ENCODE results near the gene ZBTB38.

DNA sequence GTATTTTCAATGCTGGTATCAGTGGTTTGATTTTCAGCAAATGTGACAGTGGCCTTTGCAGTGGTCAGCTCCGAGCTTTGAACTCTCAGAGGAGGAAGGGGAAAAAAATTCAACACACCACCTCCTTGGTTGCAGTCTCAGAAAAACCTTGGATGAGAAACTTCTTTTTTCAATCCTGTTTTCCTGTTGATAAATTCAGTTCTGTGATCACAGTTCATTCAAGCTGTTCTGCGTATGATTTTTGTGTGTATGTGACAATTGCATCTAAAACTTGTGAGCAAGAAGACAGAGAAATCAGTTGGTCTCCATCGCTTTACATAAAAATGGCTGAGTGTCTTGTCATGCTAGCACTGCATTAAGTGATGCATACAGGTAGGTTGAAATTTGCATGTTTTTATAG, 19.2 kb downstream of the ZBTB38 start:
- TF ChIP-seq, protein P1, sequence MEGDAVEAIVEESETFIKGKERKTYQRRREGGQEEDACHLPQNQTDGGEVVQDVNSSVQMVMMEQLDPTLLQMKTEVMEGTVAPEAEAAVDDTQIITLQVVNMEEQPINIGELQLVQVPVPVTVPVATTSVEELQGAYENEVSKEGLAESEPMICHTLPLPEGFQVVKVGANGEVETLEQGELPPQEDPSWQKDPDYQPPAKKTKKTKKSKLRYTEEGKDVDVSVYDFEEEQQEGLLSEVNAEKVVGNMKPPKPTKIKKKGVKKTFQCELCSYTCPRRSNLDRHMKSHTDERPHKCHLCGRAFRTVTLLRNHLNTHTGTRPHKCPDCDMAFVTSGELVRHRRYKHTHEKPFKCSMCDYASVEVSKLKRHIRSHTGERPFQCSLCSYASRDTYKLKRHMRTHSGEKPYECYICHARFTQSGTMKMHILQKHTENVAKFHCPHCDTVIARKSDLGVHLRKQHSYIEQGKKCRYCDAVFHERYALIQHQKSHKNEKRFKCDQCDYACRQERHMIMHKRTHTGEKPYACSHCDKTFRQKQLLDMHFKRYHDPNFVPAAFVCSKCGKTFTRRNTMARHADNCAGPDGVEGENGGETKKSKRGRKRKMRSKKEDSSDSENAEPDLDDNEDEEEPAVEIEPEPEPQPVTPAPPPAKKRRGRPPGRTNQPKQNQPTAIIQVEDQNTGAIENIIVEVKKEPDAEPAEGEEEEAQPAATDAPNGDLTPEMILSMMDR (IDR thresholded peaks at IDR 0.05), result no peak
- no peak for TF ChIP-seq POLR2AphosphoS5 (IDR thresholded peaks at IDR 0.05; ENCODE audit: low read depth, low read length)
- TF ChIP-seq TCF7L2 (IDR thresholded peaks at IDR 0.05; ENCODE audit: low read depth, low read length), result no peak
- no peak for TF ChIP-seq SIN3A (IDR thresholded peaks at IDR 0.05; ENCODE audit: borderline replicate concordance, insufficient read depth, low read depth, low read length)
